ENCODE data around the gene SLCO4C1. TPM values are rescaled to one million over a fixed set of nuclear protein-coding genes. Genes with fewer than 3 reads are reported as not detected.

SLCO4C1 gene
- polyA plus RNA-seq, 1 experiment, result not detected

- TF ChIP-seq CTCF (IDR thresholded peaks at IDR 0.05; ENCODE audit: insufficient read depth, low read depth, low read length), result no peak
- no peak for DNase-seq (ENCODE audit: low read depth)
- no peaks in the 10 kb centered on the region for H3K36me3 ChIP-seq (ENCODE audit: control insufficient read depth, insufficient read depth, low read length)
- ChIA-PET CTCF (no interaction called here), POLR2A (no interaction called here)
- no peaks in the 10 kb centered on the region for H3K27me3 ChIP-seq (ENCODE audit: control insufficient read depth, insufficient read depth, low read length)
- no peak overlapping the region for H3K4me3 ChIP-seq (ENCODE audit: low read depth, low read length)
Observed at GRCh38 chr5:102200861-102201260, 95.2 kb downstream of the SLCO4C1 start.

DNA sequence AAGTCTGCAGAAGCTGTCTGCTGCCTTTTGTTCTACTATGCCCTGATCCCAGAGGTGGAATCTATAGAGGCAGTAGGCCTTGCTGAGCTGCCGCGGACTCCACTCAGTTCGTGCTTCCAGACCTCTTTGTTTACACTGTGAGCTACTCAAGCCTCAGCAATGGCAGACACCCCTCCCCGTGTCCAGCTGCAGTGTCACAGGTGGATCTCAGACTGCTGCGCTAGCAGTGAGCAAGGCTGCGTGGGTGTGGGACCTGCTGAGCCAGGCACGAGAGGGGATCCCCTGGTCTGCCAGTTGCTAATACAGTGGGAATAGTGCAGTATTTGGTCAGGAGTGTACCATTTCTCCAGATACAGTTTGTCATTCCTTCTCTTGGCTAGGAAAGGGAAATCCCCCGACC, 99.6 kb downstream of the SLCO4C1 start:
- Histone ChIP-seq H3K4me3 (ENCODE audit: low read depth, low read length) (no peak overlapping the region), H3K36me3 (ENCODE audit: control insufficient read depth, insufficient read depth, low read length) (no peaks in the 10 kb centered on the region), H3K27me3 (ENCODE audit: control insufficient read depth, insufficient read depth, low read length) (no peaks in the 10 kb centered on the region)
- DNase-seq (ENCODE audit: low read depth), result no peak
- ChIA-PET POLR2A (no interaction called here), CTCF (no interaction called here)
- TF ChIP-seq CTCF (IDR thresholded peaks at IDR 0.05; ENCODE audit: insufficient read depth, low read depth, low read length), result no peak

Other genes starting within 250 kb of the SLCO4C1 start
- not detected in 2 replicates for gene SLCO6A1, start 202.7 kb upstream of the SLCO4C1 start, polyA plus RNA-seq (2011; rRNA removed)

All from BJ (cell line).